SK-N-MC (cell line): Measurements from ENCODE around the gene RSPH6A.

Source experiments
- EZH2 ChIP-seq: fragments of 200-600 bp; sonication (generic); IDR thresholded peaks from one replicate; pipeline ENCODE4 v1.6.1; 2017; ENCODE audit warnings: antibody characterized with exemption
- FOXP2 ChIP-seq: optimal IDR thresholded peaks from 2 replicates; pipeline ENCODE3; 2011; ENCODE audit warnings: mild to moderate bottlenecking, moderate library complexity; ENCODE audit not compliant: insufficient read depth; ENCODE audit errors: extremely low read length, control extremely low read depth
- POLR2AphosphoS5 ChIP-seq: IDR thresholded peaks from 2 replicates; pipeline ENCODE4 v1.6.1; 2012; ENCODE audit warnings: mild to moderate bottlenecking, low read depth, low read length, borderline replicate concordance

GRCh38 chr19:45752639-45753038 is 62.5 kb downstream of the RSPH6A start:
- TF ChIP-seq POLR2AphosphoS5 (no peak), FOXP2 (no peak), EZH2 (no peak)
